SK-N-MC (cell line): ENCODE data around the gene MIDN.

Experiments used
- DNase-seq: peaks from one replicate; pipeline ENCODE4 v3.0.0-alpha.2; 2011; ENCODE audit warnings: low read depth, low spot score
- H3K27ac ChIP-seq: fragments of 200-600 bp; sonication (generic); 2 replicates; pipeline ENCODE4 v1.5.1; 2016; ENCODE audit warnings: mixed run types
- H3K36me3 ChIP-seq: fragments of 200-600 bp; sonication (generic); 2 replicates; pipeline ENCODE4 v1.6.1; 2017; ENCODE audit warnings: antibody characterized with exemption, low read length, mixed read lengths; ENCODE audit not compliant: insufficient read depth
- H3K4me3 ChIP-seq: fragments of 200-600 bp; sonication (generic); 2 replicates; pipeline ENCODE4 v1.5.1; 2016
- H3K9ac ChIP-seq: fragments of 200-600 bp; sonication (generic); 2 replicates; pipeline ENCODE4 v1.8.0; 2017; ENCODE audit warnings: mixed run types, mixed read lengths; ENCODE audit not compliant: insufficient read length
- H3K9me3 ChIP-seq: fragments of 200-600 bp; sonication (generic); 2 replicates; pipeline ENCODE4 v1.6.1; 2017; ENCODE audit warnings: low read depth, mild to moderate bottlenecking, antibody characterized with exemption, low read length, moderate library complexity, mixed read lengths
- EZH2 ChIP-seq: fragments of 200-600 bp; sonication (generic); IDR thresholded peaks from one replicate; pipeline ENCODE4 v1.6.1; 2017; ENCODE audit warnings: antibody characterized with exemption
- FOXP2 ChIP-seq: optimal IDR thresholded peaks from 2 replicates; pipeline ENCODE3; 2011; ENCODE audit warnings: mild to moderate bottlenecking, moderate library complexity; ENCODE audit not compliant: insufficient read depth; ENCODE audit errors: extremely low read length, control extremely low read depth
- POLR2AphosphoS5 ChIP-seq: IDR thresholded peaks from 2 replicates; pipeline ENCODE4 v1.6.1; 2012; ENCODE audit warnings: mild to moderate bottlenecking, low read depth, low read length, borderline replicate concordance

MIDN gene

GRCh38 chr19:1211494-1212234, 36.7 kb upstream of the MIDN start:
- Histone ChIP-seq H3K4me3 (no peak overlapping the region), H3K9ac (no peak overlapping the region), H3K9me3 (no peaks in the 10 kb centered on the region), H3K27ac (no peak overlapping the region), H3K36me3 (peaks cover 9% of the 10 kb centered on the region; the same call in 1 of the 2 replicates)
- DNase-seq = no peak
- TF ChIP-seq POLR2AphosphoS5 (no peak), FOXP2 (no peak), EZH2 (no peak)

GRCh38 chr19:1213391-1214286, 34.7 kb upstream of the MIDN start:
- Histone ChIP-seq H3K36me3 (peaks cover 9% of the 10 kb centered on the region; the same call in 1 of the 2 replicates), H3K27ac (peak overlapping the region; percentile 56), H3K4me3 (no peak overlapping the region), H3K9me3 (no peaks in the 10 kb centered on the region), H3K9ac (peak overlapping the region; percentile 41)
- no peak for DNase-seq
- no peak for TF ChIP-seq FOXP2
- TF ChIP-seq POLR2AphosphoS5 = no peak
- no peak for TF ChIP-seq EZH2

- H3K27ac ChIP-seq = peak overlapping the region; percentile 56; the same call in 1 of the 2 replicates
- H3K9me3 ChIP-seq = no peaks in the 10 kb centered on the region
- peaks cover 9% of the 10 kb centered on the region; the same call in 1 of the 2 replicates for H3K36me3 ChIP-seq
- TF ChIP-seq EZH2 = no peak
- no peak for TF ChIP-seq FOXP2
- no peak for TF ChIP-seq POLR2AphosphoS5
- no peak for DNase-seq
- H3K4me3 ChIP-seq = no peak overlapping the region
- H3K9ac ChIP-seq = no peak overlapping the region
These were observed 34.0 kb upstream of the MIDN start for GRCh38 chr19:1214299-1214861.

GRCh38 chr19:1214862-1215731, 33.3 kb upstream of the MIDN start:
- Histone ChIP-seq H3K9me3 (no peaks in the 10 kb centered on the region), H3K9ac (no peak overlapping the region), H3K36me3 (peaks cover 6% of the 10 kb centered on the region; the same call in 1 of the 2 replicates), H3K4me3 (no peak overlapping the region), H3K27ac (no peak overlapping the region)
- TF ChIP-seq POLR2AphosphoS5 (no peak), EZH2 (no peak), FOXP2 (no peak)
- DNase-seq = no peak

- Histone ChIP-seq H3K9ac (no peak overlapping the region), H3K27ac (no peak overlapping the region), H3K36me3 (peaks cover 4% of the 10 kb centered on the region; the same call in 1 of the 2 replicates), H3K9me3 (no peaks in the 10 kb centered on the region), H3K4me3 (no peak overlapping the region)
- no peak for TF ChIP-seq EZH2
- TF ChIP-seq FOXP2 = no peak
- TF ChIP-seq POLR2AphosphoS5 = no peak
- no peak for DNase-seq
These were observed 31.6 kb upstream of the MIDN start for GRCh38 chr19:1216756-1217155.

GRCh38 chr19:1217366-1217765, 31.0 kb upstream of the MIDN start:
- DNase-seq = no peak
- peaks cover 4% of the 10 kb centered on the region; the same call in 1 of the 2 replicates for H3K36me3 ChIP-seq
- no peak overlapping the region for H3K4me3 ChIP-seq
- H3K27ac ChIP-seq = no peak overlapping the region
- TF ChIP-seq FOXP2 = no peak
- TF ChIP-seq EZH2 = no peak
- TF ChIP-seq POLR2AphosphoS5 = no peak
- no peaks in the 10 kb centered on the region for H3K9me3 ChIP-seq
- no peak overlapping the region for H3K9ac ChIP-seq

- no peak overlapping the region for H3K27ac ChIP-seq
- no peak for DNase-seq
- no peak for TF ChIP-seq POLR2AphosphoS5
- no peak for TF ChIP-seq EZH2
- TF ChIP-seq FOXP2 = no peak
- H3K36me3 ChIP-seq = no peaks in the 10 kb centered on the region; the same call in 1 of the 2 replicates
- no peak overlapping the region for H3K9ac ChIP-seq
- H3K9me3 ChIP-seq = no peaks in the 10 kb centered on the region
- H3K4me3 ChIP-seq = no peak overlapping the region
These were observed 29.4 kb upstream of the MIDN start for GRCh38 chr19:1218751-1219567.
